ENCODE results near the gene AVEN.

Gene AVEN

GRCh38 chr15:33910741-33911140 lies 128.3 kb downstream of the AVEN start:
- no peaks in the 10 kb centered on the region for H3K27me3 ChIP-seq (ENCODE audit: low read depth, low read length)
- H3K4me1 ChIP-seq (ENCODE audit: control insufficient read depth in 1 of 2, insufficient read depth in 2 of 2, low read length in 2 of 2) = peaks cover 0 to 3% of the 10 kb centered on the region in 2 donors
- H3K4me3 ChIP-seq (ENCODE audit: low read depth in 1 of 2, low read length in 2 of 2) = no peak overlapping the region
- H3K36me3 ChIP-seq (ENCODE audit: control insufficient read depth in 1 of 2, insufficient read depth in 2 of 2, low read length in 2 of 2) = no peaks in the 10 kb centered on the region
- H3K27ac ChIP-seq (ENCODE audit: low read length) = no peak overlapping the region
- no peaks in the 10 kb centered on the region for H3K9me3 ChIP-seq (ENCODE audit: control insufficient read depth in 1 of 2, low read length in 2 of 2)

- Histone ChIP-seq H3K9me3 (ENCODE audit: control insufficient read depth in 1 of 2, low read length in 2 of 2) (no peaks in the 10 kb centered on the region), H3K27me3 (ENCODE audit: low read depth, low read length) (no peaks in the 10 kb centered on the region), H3K4me3 (ENCODE audit: low read depth in 1 of 2, low read length in 2 of 2) (no peak overlapping the region), H3K27ac (ENCODE audit: low read length) (no peak overlapping the region), H3K4me1 (ENCODE audit: control insufficient read depth in 1 of 2, insufficient read depth in 2 of 2, low read length in 2 of 2) (peaks cover 0 to 3% of the 10 kb centered on the region in 2 donors), H3K36me3 (ENCODE audit: control insufficient read depth in 1 of 2, insufficient read depth in 2 of 2, low read length in 2 of 2) (no peaks in the 10 kb centered on the region)
These were observed 130.6 kb downstream of the AVEN start for GRCh38 chr15:33908406-33908805.

GRCh38 chr15:33907326-33907725 lies 131.7 kb downstream of the AVEN start:
- no peaks in the 10 kb centered on the region for H3K9me3 ChIP-seq (ENCODE audit: control insufficient read depth in 1 of 2, low read length in 2 of 2)
- H3K4me3 ChIP-seq (ENCODE audit: low read depth in 1 of 2, low read length in 2 of 2) = no peak overlapping the region
- H3K36me3 ChIP-seq (ENCODE audit: control insufficient read depth in 1 of 2, insufficient read depth in 2 of 2, low read length in 2 of 2) = no peaks in the 10 kb centered on the region
- H3K27me3 ChIP-seq (ENCODE audit: low read depth, low read length) = no peaks in the 10 kb centered on the region
- H3K27ac ChIP-seq (ENCODE audit: low read length) = no peak overlapping the region
- H3K4me1 ChIP-seq (ENCODE audit: control insufficient read depth in 1 of 2, insufficient read depth in 2 of 2, low read length in 2 of 2) = peaks cover 0 to 3% of the 10 kb centered on the region in 2 donors

GRCh38 chr15:33903661-33904060 lies 135.3 kb downstream of the AVEN start:
- no peaks in the 10 kb centered on the region for H3K36me3 ChIP-seq (ENCODE audit: control insufficient read depth in 1 of 2, insufficient read depth in 2 of 2, low read length in 2 of 2)

GRCh38 chr15:33902043-33902442 lies 137.0 kb downstream of the AVEN start:
- no peaks in the 10 kb centered on the region for H3K36me3 ChIP-seq (ENCODE audit: control insufficient read depth in 1 of 2, insufficient read depth in 2 of 2, low read length in 2 of 2)
- no peak overlapping the region for H3K27ac ChIP-seq (ENCODE audit: low read length)
- H3K4me1 ChIP-seq (ENCODE audit: control insufficient read depth in 1 of 2, insufficient read depth in 2 of 2, low read length in 2 of 2) = peaks cover 0 to under 1% of the 10 kb centered on the region in 2 donors
- no peaks in the 10 kb centered on the region for H3K9me3 ChIP-seq (ENCODE audit: control insufficient read depth in 1 of 2, low read length in 2 of 2)
- H3K4me3 ChIP-seq (ENCODE audit: low read depth in 1 of 2, low read length in 2 of 2) = no peak overlapping the region
- H3K27me3 ChIP-seq (ENCODE audit: low read depth, low read length) = no peaks in the 10 kb centered on the region

More at GRCh38 chr15:33903661-33904060, 135.3 kb downstream of the AVEN start:
- Histone ChIP-seq H3K9me3 (ENCODE audit: control insufficient read depth in 1 of 2, low read length in 2 of 2) (no peaks in the 10 kb centered on the region), H3K27me3 (ENCODE audit: low read depth, low read length) (no peaks in the 10 kb centered on the region), H3K4me3 (ENCODE audit: low read depth in 1 of 2, low read length in 2 of 2) (no peak overlapping the region), H3K4me1 (ENCODE audit: control insufficient read depth in 1 of 2, insufficient read depth in 2 of 2, low read length in 2 of 2) (peaks cover 0 to 3% of the 10 kb centered on the region in 2 donors), H3K27ac (ENCODE audit: low read length) (no peak overlapping the region)

GRCh38 chr15:33894193-33894592 lies 144.8 kb downstream of the AVEN start:
- H3K36me3 ChIP-seq (ENCODE audit: control insufficient read depth in 1 of 2, insufficient read depth in 2 of 2, low read length in 2 of 2) = no peaks in the 10 kb centered on the region
- H3K4me3 ChIP-seq (ENCODE audit: low read depth in 1 of 2, low read length in 2 of 2) = no peak overlapping the region
- H3K27ac ChIP-seq (ENCODE audit: low read length) = no peak overlapping the region
- H3K27me3 ChIP-seq (ENCODE audit: low read depth, low read length) = no peaks in the 10 kb centered on the region
- no peaks in the 10 kb centered on the region for H3K9me3 ChIP-seq (ENCODE audit: control insufficient read depth in 1 of 2, low read length in 2 of 2)
- H3K4me1 ChIP-seq (ENCODE audit: control insufficient read depth in 1 of 2, insufficient read depth in 2 of 2, low read length in 2 of 2) = no peaks in the 10 kb centered on the region

- Histone ChIP-seq H3K36me3 (ENCODE audit: control insufficient read depth in 1 of 2, insufficient read depth in 2 of 2, low read length in 2 of 2) (no peaks in the 10 kb centered on the region), H3K27me3 (ENCODE audit: low read depth, low read length) (no peaks in the 10 kb centered on the region), H3K9me3 (ENCODE audit: control insufficient read depth in 1 of 2, low read length in 2 of 2) (peaks cover 0 to 2% of the 10 kb centered on the region in 2 donors), H3K27ac (ENCODE audit: low read length) (no peak overlapping the region), H3K4me1 (ENCODE audit: control insufficient read depth in 1 of 2, insufficient read depth in 2 of 2, low read length in 2 of 2) (no peaks in the 10 kb centered on the region), H3K4me3 (ENCODE audit: low read depth in 1 of 2, low read length in 2 of 2) (no peak overlapping the region)
These were observed 150.8 kb downstream of the AVEN start for GRCh38 chr15:33888176-33888575.

GRCh38 chr15:33882921-33883320 lies 156.1 kb downstream of the AVEN start:
- Histone ChIP-seq H3K4me3 (ENCODE audit: low read depth in 1 of 2, low read length in 2 of 2) (no peak overlapping the region), H3K27me3 (ENCODE audit: low read depth, low read length) (no peaks in the 10 kb centered on the region), H3K4me1 (ENCODE audit: control insufficient read depth in 1 of 2, insufficient read depth in 2 of 2, low read length in 2 of 2) (no peaks in the 10 kb centered on the region), H3K27ac (ENCODE audit: low read length) (no peak overlapping the region), H3K36me3 (ENCODE audit: control insufficient read depth in 1 of 2, insufficient read depth in 2 of 2, low read length in 2 of 2) (no peaks in the 10 kb centered on the region), H3K9me3 (ENCODE audit: control insufficient read depth in 1 of 2, low read length in 2 of 2) (peaks cover 0 to 2% of the 10 kb centered on the region in 2 donors)

- Histone ChIP-seq H3K27me3 (ENCODE audit: low read depth, low read length) (no peaks in the 10 kb centered on the region), H3K4me3 (ENCODE audit: low read depth in 1 of 2, low read length in 2 of 2) (no peak overlapping the region), H3K27ac (ENCODE audit: low read length) (no peak overlapping the region), H3K36me3 (ENCODE audit: control insufficient read depth in 1 of 2, insufficient read depth in 2 of 2, low read length in 2 of 2) (no peaks in the 10 kb centered on the region), H3K4me1 (ENCODE audit: control insufficient read depth in 1 of 2, insufficient read depth in 2 of 2, low read length in 2 of 2) (no peaks in the 10 kb centered on the region), H3K9me3 (ENCODE audit: control insufficient read depth in 1 of 2, low read length in 2 of 2) (no peaks in the 10 kb centered on the region)
These were observed 164.8 kb downstream of the AVEN start for GRCh38 chr15:33874156-33874555.

- H3K27ac ChIP-seq (ENCODE audit: low read length) = no peak overlapping the region
These were observed 166.4 kb downstream of the AVEN start for GRCh38 chr15:33872416-33873106.

GRCh38 chr15:33871980-33872379 lies 167.0 kb downstream of the AVEN start:
- Histone ChIP-seq H3K27ac (ENCODE audit: low read length) (no peak overlapping the region), H3K4me1 (ENCODE audit: control insufficient read depth in 1 of 2, insufficient read depth in 2 of 2, low read length in 2 of 2) (no peaks in the 10 kb centered on the region), H3K4me3 (ENCODE audit: low read depth in 1 of 2, low read length in 2 of 2) (no peak overlapping the region), H3K36me3 (ENCODE audit: control insufficient read depth in 1 of 2, insufficient read depth in 2 of 2, low read length in 2 of 2) (no peaks in the 10 kb centered on the region), H3K27me3 (ENCODE audit: low read depth, low read length) (no peaks in the 10 kb centered on the region), H3K9me3 (ENCODE audit: control insufficient read depth in 1 of 2, low read length in 2 of 2) (no peaks in the 10 kb centered on the region)

More at GRCh38 chr15:33872416-33873106, 166.4 kb downstream of the AVEN start:
- H3K9me3 ChIP-seq (ENCODE audit: control insufficient read depth in 1 of 2, low read length in 2 of 2) = no peaks in the 10 kb centered on the region
- no peaks in the 10 kb centered on the region for H3K36me3 ChIP-seq (ENCODE audit: control insufficient read depth in 1 of 2, insufficient read depth in 2 of 2, low read length in 2 of 2)
- no peaks in the 10 kb centered on the region for H3K4me1 ChIP-seq (ENCODE audit: control insufficient read depth in 1 of 2, insufficient read depth in 2 of 2, low read length in 2 of 2)
- no peaks in the 10 kb centered on the region for H3K27me3 ChIP-seq (ENCODE audit: low read depth, low read length)
- H3K4me3 ChIP-seq (ENCODE audit: low read depth in 1 of 2, low read length in 2 of 2) = no peak overlapping the region
